Lung (tissue), 12 donors: Measurements from ENCODE around the gene ARHGAP42. TPM values are rescaled to one million over a fixed set of nuclear protein-coding genes. Genes with fewer than 3 reads are reported as not detected.

Source experiments
- ATAC-seq: fragments of 200-7000 bp; cut with Tn5 transposase; one replicate; pipeline ENCODE4 v1.9.1; 2020; ENCODE audit warnings: moderate number of reproducible peaks; ENCODE audit not compliant: insufficient read depth, low FRiP score
- DNase-seq, 3 donors: peaks; one replicate each; pipeline ENCODE4 v3.0.0-alpha.2; 2013 to 2017
- H3K27ac ChIP-seq, 2 donors: one replicate each; pipeline ENCODE4 v1.5.1; 2013; ENCODE audit warnings: mild to moderate bottlenecking in 2 of 2, moderate library complexity in 2 of 2, control low read depth in 1 of 2, inconsistent platforms in 1 of 2, low read depth in 1 of 2, low read length in 1 of 2
- H3K27me3 ChIP-seq, 3 donors: one replicate each; pipeline ENCODE4 v1.5.1; 2013; ENCODE audit warnings: low read length in 2 of 3; ENCODE audit not compliant: control insufficient read depth in 3 of 3, insufficient read depth in 3 of 3
- H3K36me3 ChIP-seq, 4 donors: one replicate each; pipeline ENCODE4 v1.5.1; 2013; ENCODE audit warnings: low read length in 4 of 4, mild to moderate bottlenecking in 1 of 4, moderate library complexity in 1 of 4; ENCODE audit not compliant: control insufficient read depth in 4 of 4, insufficient read depth in 4 of 4
- H3K4me1 ChIP-seq, 5 donors: one replicate each; pipeline ENCODE4 v1.5.1; 2013; ENCODE audit warnings: low read length in 5 of 5, mild to moderate bottlenecking in 2 of 5, moderate library complexity in 1 of 5; ENCODE audit not compliant: control insufficient read depth in 5 of 5, insufficient read depth in 5 of 5
- H3K4me3 ChIP-seq: one replicate; pipeline ENCODE4 v1.5.1; 2013; ENCODE audit warnings: mild to moderate bottlenecking, control low read depth, moderate library complexity
- H3K9ac ChIP-seq, 2 donors: one replicate each; pipeline ENCODE4 v1.5.1; 2013; ENCODE audit warnings: low read length in 2 of 2, control low read depth in 1 of 2; ENCODE audit not compliant: insufficient read depth in 1 of 2
- H3K9me3 ChIP-seq, 4 donors: one replicate each; pipeline ENCODE4 v1.5.1; 2013; ENCODE audit warnings: low read length in 3 of 4, mild to moderate bottlenecking in 1 of 4, moderate library complexity in 1 of 4; ENCODE audit not compliant: control insufficient read depth in 4 of 4, insufficient read depth in 3 of 4
- WGBS, 2 donors: extraction: QIAGEN DNeasy Blood & Tissue Kit; methylation state at CpG; one replicate each; pipeline ENCODE4 v1.1.7; 2013; 5-methylcytosine and 5-hydroxymethylcytosine counted together
- polyA plus RNA-seq, 2 donors: library from polyadenylated mRNA; stranded (reverse); fragments of 200-250 nt; gene quantifications; one replicate each; pipeline ENCODE4 v1.2.1, GENCODE V29; 2013
- total RNA-seq, 2 donors: library from RNA; depleted of rRNA in 1 of 2; stranded (reverse); fragments of >200 nt in 1 of 2; gene quantifications; one replicate each; pipeline ENCODE4 v1.2.1, GENCODE V29; 2014 to 2021
- TF ChIP-seq, protein P1 (sequence below): IDR thresholded peaks from 2 replicates; pipeline ENCODE4 v1.5.1; 2012; ENCODE audit warnings: mild to moderate bottlenecking; ENCODE audit errors: control extremely low read depth, extremely low read depth
- donor health status: control.
- donor health status: control.
- donor health status: Bipolar disorder and iron deficiency.
- donor health status: healthy.
- donor health status: DM: yes; HTN: yes; CAD: no.

Gene ARHGAP42
- total and polyA plus RNA-seq, 4 donors: 4.1 to 58.6 (median 10.3) TPM

DNA sequence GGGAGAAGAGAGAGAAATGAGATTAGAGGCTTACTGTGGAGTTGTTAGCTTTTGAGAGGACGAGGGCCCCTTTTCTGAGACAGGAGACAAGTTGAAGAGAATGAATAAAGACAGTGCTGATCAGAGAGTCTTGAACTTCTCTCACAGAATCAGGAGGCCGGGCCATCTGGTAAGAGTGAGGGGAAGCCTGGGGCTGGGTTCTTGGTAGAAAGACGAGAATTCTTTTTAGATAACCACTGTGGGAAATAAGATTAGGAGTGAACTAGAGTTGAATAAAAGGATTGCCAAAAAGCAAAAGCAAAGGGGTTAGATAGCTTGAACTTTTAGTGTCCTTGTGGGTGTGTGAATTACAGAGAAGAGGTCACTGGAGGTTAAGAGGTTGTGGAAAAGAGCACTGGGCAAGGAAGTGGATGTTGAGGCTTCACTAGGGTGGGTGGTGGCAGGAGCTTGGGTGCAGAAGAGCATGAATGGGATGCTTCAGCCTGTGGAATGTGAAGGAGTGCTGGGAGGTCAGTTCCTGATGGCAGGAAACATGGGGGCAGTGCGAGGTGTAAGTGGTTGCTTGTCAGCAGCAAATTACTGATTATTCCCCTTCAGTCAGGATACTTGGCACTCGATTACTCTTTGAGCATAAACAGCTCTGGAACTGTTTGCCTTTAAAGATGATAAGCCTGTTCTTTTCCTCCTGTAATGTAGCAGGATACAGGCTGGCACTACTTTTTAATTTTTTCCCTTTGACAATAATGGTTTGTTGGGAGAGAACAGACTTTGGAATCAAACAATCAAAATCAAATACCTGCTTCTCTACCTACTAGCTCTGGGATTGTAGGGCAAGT is 98.3 kb downstream of the ARHGAP42 start:
- ATAC-seq: peak; percentile 70
- WGBS, 2 donors: 37 to 55% methylated on average over 5 of the region's 5 CpGs

DNA sequence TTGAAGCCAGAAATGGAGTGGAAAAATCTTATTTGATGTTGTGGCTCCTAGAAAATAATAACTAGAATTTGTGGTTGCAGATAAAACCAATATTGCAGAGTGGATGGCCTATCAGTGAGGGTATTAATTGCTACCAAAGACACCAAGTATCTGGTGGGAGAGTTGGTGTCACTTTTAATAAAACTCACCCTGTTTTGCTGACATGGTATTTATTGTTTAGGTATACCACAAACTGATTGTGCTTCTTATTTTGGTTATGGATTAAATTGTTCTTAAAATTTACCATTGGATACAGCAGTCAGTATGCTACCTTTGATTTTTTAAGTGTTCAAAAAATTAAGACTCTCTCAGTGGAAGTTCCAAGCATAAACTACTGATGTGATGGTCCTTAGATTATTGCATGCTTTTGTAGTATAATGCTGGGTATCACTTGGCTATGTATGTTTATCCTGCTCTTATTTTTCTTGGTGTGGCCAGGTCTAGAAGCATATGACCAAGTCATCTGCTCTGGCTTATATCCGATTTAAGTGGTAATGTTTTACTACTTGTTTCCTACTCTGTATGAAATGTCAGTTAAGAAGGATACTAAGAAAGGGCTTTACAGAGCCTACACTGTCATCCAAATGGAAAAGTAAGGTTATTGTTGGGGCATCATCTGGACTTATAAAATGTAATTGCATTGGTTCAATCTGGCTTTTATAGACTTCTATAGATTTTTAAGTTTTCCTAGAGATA is 101.6 kb downstream of the ARHGAP42 start:
- no peak for DNase-seq
- TF ChIP-seq, protein P1, sequence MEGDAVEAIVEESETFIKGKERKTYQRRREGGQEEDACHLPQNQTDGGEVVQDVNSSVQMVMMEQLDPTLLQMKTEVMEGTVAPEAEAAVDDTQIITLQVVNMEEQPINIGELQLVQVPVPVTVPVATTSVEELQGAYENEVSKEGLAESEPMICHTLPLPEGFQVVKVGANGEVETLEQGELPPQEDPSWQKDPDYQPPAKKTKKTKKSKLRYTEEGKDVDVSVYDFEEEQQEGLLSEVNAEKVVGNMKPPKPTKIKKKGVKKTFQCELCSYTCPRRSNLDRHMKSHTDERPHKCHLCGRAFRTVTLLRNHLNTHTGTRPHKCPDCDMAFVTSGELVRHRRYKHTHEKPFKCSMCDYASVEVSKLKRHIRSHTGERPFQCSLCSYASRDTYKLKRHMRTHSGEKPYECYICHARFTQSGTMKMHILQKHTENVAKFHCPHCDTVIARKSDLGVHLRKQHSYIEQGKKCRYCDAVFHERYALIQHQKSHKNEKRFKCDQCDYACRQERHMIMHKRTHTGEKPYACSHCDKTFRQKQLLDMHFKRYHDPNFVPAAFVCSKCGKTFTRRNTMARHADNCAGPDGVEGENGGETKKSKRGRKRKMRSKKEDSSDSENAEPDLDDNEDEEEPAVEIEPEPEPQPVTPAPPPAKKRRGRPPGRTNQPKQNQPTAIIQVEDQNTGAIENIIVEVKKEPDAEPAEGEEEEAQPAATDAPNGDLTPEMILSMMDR: no peak
- Histone ChIP-seq H3K4me3 (no peak overlapping the region), H3K9ac (no peak overlapping the region), H3K27me3 (no peaks in the 10 kb centered on the region), H3K27ac (no peak overlapping the region), H3K4me1 (peaks cover 0 to 16% (median 2%) of the 10 kb centered on the region in 5 donors), H3K36me3 (no peaks in the 10 kb centered on the region), H3K9me3 (peaks cover 0 to 2% (median 0%) of the 10 kb centered on the region in 4 donors)
- ATAC-seq: no peak
- 90 to 91% methylated on average over 1 of the region's 1 CpG for WGBS, 2 donors

More for the DNA sequence above, 98.3 kb downstream of the ARHGAP42 start:
- Histone ChIP-seq H3K27ac (no peak overlapping the region), H3K27me3 (no peaks in the 10 kb centered on the region), H3K4me3 (no peak overlapping the region), H3K9me3 (peaks cover 0 to 2% (median 0%) of the 10 kb centered on the region in 4 donors), H3K4me1 (peaks cover 0 to 10% (median 2%) of the 10 kb centered on the region in 5 donors), H3K9ac (no peak overlapping the region), H3K36me3 (no peaks in the 10 kb centered on the region)
- TF ChIP-seq, protein P1: no peak
- peak in 2 of 3 donors; percentile 23 to 44 for DNase-seq

DNA sequence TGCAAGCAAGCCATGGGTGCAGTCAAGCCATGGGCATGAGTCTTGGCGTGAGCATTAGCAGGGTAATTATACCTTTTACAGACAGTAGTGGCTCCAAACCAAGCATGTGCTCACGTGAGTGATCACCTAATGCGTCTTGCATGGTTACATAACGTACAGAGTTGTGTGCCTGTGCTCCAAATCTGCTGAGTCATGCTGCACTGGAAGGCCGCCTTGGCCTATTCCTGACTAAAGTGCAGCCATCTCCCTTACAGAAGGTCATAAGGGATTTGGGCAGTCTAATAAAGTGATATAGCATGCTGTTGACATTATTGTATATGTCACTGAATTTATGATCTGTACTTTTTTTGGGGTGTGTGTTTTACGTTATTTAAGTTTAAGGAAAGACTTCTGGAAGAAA is 102.4 kb downstream of the ARHGAP42 start:
- ATAC-seq (no peak), DNase-seq (peak in 1 of 3 donors; percentile 28)
- no peak overlapping the region for H3K4me3 ChIP-seq
- H3K9me3 ChIP-seq: peaks cover 0 to 2% (median 0%) of the 10 kb centered on the region in 4 donors
- TF ChIP-seq, protein P1: no peak
- H3K9ac ChIP-seq: no peak overlapping the region
- no peak overlapping the region for H3K27ac ChIP-seq
- 83 to 86% methylated on average over 6 of the region's 6 CpGs for WGBS, 2 donors
- H3K36me3 ChIP-seq: no peaks in the 10 kb centered on the region
- H3K27me3 ChIP-seq: no peaks in the 10 kb centered on the region
- H3K4me1 ChIP-seq: peaks cover 0 to 16% (median 2%) of the 10 kb centered on the region in 5 donors
